NCI-H146 (cell line): ENCODE data around the gene LZTR1.

Experiments
- DNase-seq: peaks from one replicate; lab custom pipeline; 2025; lab: John Stamatoyannopoulos, UW

LZTR1 gene

DNA sequence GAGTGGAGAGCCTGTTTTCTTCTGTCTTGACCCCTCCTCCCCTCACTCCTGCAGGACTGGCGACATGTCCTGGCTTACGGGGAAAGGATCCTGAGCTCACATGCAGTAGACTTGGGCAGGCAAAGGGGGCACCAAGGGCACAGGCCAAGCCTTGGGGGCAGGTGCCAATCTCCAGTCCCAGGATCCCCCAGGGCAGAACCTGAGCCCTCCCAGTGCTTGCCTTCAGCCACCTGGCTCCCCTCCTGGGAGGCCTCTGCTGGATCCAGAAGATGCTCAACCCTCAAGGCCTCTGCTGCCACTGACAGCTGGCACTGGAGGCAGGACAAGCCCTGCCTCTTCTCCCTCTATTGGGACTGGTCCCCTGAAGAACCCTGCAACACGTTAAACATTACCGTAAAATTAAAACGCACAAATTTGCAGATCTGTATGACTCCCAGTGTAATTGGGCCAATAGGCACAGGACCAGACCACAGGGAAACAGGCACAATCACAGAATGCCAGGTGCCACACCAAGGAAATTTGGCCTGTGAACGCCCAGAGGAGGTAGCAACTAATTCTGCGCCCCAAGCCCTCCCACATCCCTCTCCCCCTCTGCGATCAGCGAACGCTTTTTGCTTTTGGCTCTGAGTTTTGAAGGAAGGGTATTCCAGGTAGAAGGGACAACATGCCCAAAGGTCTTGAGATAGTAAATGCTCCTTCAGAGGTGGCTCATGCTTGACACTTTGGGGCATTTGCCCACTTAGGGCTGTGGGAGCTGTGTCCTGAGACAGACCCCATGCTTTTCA is 967 bp upstream of the LZTR1 start:
- DNase-seq = no peak

DNA sequence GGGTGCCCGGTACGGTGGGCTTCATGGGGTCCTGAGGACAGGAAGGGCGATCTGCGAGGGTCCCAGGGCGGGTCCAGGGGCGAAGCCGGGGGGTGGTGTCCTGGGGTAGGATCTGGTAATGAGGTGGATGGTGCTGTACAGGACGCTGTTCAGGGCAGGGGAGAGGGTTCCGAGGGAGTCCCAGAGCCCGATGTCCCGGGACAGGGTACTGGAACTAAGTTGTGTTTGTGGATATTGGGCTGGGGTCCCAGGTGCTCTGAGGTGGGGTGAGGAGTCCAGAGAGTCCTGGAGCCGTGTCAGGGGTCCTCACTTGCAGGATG is 426 bp downstream of the LZTR1 start:
- DNase-seq = no peak

DNA sequence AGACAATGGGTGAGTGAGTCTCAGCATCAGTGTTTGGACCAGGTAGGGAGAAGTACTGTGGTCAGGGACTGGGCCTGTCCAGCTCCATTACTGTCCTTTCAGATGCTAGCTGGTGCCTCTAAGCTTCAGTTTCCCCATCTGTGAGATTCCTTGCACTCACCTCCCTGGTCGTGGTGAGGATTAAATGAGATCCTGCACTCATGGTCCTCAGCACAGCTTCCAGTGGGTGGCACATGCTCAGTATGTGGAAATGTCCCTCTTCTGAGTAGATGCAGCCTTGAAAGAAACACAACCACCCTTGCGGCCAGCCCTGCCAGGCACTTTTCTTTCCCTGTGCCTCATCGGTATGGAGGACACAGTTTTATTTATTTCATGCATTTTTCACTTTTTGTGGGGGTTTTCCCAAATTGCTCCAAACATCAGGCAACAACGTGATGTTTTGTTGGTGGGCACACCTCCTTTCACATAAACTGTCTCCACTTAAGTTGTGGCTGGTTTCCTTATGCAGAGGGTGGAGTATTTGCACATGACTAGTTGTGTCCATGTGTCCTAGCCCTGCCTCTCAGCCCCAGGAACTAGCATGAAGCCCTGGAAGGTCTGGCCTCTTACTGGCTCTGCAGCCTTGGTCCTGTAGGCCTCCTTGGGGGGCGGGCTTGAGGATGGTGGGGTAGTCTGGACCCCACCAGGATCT is 1.1 kb downstream of the LZTR1 start:
- no peak for DNase-seq

DNA sequence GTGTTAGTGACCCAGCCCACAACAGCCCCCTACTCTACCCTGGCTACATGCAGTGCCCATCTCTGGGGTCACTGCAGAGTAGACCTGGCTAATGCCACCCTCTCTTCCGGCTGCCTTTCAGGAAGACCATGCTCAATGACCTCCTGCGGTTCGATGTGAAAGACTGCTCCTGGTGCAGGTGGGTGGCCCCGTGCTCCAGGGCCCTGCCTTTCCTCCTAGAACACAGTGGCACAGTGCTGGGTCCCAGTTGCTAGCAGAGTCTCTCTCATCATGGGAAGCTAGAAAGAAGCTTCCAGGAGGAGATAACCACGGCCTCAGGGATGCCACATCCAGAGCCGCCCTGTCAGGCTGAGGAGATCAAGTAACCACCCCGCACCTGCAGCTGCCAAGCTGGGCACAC is 3.6 kb downstream of the LZTR1 start:
- DNase-seq = no peak

DNA sequence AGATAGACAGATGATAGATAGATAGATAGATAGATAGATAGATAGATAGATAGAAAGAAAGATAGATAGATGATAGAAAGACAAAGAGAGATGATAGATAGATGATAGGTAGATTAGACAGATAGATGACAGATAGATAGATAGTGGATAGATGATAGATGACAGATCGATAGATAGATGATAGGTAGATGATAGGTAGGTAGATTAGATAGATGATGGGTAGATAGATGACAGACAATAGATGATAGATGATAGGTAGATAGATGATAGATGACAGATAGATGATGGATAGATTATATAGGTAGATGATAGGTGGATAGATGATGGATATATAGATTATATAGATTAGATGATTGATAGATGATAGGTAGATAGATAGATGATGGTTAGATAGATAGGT is 4.3 kb downstream of the LZTR1 start:
- DNase-seq = no peak

DNA sequence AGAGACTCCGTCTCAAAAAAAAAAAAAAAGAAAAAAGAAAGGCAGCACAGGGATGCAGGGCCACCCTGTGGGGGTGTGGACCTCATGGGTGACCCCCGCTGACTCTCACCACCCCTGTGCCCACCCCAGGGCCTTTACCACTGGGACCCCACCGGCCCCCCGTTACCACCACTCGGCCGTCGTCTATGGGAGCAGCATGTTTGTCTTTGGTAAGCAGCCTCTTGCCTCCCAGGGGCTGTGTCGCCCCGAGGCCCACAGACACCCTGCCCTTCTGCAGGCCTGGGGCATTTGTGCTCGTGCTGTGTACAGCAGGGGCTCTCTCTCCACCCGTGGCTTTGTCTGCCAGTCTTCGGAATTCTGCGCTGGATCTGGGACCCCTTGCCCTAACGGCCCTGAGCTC is 5.3 kb downstream of the LZTR1 start:
- no peak for DNase-seq

DNA sequence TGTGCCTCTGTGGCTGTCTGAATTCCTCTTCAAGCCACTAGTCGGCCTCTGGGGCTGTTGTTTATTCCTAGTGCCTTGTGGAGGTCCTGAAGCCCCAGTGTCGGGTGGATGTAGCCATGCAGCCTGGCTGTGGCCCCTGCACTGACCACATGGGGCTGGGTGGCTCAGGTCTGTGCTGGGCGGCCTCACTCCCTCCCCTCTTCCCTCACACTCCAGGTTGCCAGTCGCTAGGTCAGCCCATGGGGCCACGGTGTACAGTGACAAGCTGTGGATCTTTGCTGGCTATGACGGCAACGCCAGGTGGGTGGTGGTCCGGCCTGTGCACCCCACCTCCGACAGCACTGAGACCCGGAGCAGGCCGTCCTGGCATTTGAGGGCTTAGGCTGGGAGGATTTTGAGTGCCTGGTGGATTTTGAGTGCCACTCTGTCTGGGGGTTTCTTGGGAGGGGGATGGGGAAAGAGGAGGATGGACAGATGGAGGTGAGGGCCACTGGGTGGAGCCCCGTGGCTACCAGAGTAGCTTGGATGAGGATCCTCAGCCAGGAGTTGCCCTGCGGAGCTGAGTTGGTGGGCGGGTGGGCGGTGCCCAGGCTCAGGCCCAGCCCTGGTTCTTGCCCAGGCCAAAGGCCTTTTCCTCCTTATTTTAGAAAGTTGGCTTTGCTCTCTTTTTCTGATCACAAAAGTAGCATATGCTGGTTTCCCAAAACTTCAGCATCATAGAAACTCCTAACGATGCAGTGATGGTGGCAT is 6.7 kb downstream of the LZTR1 start:
- no peak for DNase-seq

DNA sequence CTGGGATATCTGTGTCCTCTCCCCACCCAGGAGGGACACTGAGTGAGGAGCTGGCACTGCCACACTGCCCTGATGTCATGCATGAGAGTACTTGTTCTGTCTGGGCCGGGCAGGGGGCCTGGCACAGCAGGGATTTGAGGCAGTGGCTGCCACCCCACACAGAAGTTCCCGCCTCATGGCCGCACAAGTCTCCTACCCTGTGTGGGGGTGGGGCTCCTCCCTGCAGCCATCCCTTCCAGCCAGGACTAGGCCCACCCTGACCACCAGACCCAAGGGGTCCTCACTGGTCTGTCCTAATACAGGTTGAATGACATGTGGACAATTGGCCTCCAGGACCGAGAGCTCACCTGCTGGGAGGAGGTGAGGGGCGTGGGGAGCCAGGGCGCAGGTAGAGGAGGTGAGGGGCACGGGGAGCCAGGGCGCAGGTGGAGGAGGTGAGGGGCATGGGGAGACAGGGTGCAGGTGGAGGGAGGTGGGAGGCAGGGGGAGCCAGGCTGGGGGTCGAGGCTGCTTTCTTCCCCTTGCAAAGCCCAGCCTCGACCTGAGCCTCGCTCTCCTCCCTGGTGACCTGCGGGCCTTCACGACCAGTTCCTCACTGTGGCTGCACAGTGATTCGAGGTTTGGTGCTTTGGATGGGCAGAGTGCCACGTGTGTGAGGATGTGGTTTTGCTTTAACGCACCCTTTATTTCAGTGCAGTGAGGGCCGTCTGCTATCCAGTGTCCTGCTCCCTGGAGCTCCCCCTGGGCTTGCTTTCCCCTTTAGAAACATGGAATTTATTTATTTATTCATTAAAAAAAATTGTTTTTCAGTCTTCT is 7.4 kb downstream of the LZTR1 start:
- no peak for DNase-seq

DNA sequence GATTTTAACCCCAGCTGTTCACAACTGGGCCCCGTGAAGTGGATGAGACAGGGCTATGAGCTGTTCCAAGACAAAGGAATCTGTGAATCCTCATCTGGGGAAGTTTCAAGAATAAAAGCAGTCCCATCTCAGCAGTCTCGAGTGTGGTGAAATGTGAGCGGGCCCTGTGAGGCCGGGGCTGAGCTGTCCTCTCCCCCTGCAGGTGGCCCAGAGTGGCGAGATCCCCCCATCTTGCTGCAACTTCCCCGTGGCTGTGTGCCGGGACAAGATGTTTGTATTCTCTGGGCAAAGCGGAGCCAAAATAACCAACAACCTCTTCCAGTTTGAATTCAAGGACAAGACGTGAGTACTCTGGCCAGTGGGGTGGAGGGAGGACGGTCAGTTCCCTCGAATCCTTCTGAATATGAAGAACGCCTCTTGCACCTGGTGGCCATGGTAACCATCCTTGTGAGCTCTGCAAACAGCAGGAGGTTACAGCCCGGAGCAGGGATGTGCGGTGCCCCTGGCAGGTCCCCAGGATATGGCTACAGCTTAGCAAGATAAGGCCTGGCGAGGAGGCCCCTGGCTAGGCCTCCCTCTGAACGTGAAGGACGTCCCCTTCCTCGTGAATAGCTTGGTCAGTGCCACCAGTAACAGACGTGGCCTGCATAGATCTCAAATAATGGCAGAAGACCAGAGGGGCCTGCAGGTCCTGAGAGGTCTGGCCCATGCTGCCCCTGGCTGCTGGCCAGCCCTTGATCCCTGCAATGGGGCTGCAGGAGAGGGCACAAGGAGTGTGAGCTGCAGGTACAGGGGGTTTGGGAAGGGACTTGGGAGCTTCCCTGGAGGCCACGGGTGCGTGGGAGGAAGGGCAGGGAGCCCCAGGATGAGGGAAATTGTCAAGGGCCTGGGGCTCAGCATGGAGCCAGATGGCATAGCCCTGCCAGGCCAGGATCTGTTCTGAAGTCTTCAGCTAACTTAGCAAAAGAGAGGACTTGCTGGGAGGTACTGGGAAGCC is 8.4 kb downstream of the LZTR1 start:
- no peak for DNase-seq

DNA sequence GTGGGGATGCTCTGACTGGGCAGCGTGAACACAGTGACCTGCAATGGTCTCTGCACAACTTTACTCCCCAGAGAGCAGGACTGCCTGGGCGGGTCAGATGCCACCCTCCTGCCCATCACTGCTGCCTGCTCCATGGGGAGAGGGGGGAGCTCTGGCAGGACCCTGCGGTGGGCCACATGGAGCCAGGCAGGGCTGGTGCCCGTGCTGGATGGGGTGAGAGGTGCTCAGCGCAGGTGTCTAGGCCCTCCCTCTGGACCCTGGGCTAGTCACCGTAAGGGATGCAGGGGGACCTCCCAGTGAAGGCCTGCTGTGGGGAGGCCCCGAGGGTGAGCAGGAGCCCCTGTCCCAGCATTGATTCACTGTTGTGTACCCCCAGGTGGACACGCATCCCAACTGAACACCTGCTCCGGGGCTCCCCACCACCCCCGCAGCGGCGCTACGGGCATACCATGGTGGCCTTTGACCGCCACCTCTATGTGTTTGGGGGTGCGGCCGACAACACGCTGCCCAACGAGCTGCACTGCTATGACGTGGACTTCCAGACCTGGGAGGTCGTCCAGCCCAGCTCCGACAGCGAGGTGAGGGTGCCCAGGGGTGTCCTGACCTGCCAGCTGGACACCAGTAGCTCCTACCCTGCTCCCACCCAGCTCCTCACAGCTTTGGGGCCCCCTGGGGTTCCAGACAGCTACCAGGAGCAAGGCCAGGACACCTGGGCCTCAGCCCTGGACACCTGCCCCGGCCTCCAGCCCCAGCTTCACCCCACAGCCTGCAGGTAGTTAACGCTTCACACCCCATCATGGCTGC is 9.4 kb downstream of the LZTR1 start:
- no peak for DNase-seq

DNA sequence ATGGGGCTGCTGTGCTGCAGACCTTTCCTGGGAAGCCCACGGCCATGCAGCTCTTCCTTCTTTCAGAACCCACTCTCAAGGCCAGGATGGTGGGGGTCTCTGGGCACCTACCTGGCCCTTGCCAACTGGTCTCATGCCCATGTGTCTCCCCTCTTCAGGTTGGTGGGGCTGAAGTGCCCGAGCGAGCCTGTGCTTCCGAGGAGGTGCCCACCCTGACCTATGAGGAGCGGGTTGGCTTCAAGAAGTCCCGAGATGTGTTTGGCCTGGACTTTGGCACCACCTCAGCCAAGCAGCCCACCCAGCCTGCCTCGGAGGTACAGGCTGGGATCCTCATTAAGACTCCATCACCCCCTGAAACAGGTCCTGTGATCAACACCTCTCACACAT is 10.0 kb downstream of the LZTR1 start:
- DNase-seq = no peak

DNA sequence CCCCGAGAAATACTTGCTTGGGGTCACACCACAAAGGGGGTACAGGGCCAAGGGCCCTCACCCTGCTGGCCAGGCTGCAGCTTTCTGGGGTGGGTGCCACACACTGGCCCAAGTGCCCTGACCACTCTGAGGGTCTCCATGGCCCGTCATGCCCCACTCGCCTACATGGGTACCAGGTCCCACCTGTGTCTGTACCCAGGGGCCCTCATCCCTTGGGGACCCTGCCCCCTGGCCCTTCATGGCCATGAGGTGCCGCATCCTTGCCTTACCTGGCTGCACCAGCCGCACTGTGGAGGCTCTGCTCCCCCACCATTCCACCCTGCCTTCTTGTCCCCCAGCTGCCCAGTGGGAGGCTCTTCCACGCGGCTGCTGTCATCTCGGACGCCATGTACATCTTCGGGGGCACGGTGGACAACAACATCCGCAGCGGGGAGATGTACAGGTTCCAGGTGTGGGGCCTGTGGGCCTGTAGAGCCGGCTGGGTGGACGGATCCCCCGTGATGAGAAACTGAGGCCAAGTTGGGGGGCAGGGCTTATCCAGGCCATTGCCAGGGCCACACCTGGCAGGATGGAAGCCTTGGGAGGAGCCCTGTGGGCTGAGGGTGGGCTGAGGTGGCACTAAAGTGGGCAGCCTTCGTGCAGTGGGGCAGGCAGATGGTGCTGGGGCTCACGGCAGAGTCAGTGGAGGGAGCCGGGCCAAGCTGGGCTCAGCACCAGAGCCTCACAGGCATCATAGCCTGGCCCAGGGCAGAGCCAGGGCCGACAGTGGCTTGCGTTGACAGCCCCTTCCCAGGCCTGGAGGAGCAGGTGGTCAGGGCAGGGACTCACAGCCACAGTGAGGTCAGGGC is 10.6 kb downstream of the LZTR1 start:
- DNase-seq = no peak

DNA sequence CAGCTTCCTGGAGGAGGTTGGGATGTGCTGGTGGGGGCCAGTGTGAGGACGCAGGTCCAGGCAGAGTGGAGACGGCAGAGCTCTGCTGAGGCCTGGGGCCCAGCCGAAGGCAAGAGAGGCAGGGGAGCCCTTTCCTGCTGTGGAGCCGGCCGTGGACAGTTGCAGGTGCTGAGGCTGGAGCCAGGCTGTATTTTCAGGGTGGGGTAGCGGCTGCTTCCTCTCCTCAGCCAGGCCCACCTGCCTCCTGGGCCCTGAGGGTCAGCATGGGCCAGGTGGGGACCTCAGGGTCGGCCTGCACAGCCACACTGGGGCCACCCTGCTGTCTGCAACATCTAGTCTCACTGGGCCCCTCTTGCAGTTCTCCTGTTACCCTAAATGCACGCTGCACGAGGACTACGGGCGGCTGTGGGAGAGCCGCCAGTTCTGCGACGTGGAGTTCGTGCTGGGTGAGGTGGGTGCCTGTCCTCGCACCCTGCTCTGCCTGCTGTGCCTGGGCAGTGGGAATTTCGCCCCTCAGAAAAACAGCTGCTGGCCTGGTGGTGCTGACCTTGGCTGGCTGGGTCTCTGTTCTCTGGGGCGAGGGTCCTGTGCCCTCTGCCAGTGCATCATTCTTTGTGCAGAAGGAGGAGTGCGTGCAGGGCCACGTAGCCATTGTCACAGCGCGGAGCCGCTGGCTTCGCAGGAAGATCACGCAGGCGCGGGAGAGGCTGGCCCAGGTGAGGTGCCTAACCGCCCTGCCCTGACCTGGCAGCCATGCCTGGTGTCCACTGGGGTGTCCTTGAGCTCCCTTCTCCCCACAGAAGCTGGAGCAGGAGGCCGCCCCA is 11.4 kb downstream of the LZTR1 start:
- DNase-seq = no peak

DNA sequence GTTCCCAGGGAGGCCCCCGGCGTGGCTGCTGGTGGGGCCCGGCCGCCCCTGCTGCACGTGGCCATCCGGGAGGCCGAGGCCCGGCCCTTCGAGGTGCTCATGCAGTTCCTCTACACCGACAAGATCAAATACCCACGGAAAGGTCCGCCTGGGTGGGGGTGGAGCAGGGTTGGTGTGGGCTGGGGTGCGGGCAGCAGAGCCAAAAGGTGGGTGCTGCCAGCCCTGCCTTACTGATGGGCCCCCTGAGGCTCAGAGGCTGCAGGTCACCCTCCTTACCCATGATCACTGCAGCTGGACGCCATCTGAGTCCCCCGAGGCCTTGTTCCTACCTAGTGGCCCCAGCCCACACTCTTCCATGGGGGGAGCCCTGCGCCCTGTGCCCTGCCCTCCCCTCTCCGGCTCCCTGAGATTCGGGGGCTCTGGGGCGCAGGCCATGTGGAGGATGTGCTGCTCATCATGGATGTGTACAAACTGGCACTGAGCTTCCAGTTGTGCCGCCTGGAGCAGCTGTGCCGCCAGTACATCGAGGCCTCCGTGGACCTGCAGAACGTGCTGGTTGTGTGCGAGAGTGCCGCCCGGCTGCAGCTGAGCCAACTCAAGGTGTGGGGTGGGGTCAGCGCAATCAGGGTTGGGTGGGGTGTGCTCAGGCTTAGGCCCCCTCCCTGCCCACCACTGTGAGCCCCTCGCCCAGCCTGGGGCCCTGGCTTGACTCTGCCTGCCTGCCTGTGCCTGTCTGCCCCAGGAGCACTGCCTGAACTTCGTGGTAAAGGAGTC is 12.2 kb downstream of the LZTR1 start:
- no peak for DNase-seq

DNA sequence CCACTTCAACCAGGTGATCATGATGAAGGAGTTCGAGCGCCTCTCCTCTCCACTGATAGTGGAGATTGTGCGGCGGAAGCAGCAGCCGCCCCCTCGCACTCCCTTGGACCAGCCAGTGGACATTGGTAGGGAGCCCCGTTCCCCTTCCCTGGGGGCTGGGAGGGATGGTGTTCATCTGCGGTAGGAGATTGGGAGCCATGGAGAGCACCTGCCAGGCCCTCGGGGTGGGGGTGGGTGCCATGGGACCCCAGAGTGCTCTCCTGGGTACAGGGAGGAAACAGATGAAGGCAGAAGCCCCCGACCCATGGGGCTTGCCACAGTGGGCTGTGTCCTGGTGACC is 12.8 kb downstream of the LZTR1 start:
- DNase-seq = no peak

DNA sequence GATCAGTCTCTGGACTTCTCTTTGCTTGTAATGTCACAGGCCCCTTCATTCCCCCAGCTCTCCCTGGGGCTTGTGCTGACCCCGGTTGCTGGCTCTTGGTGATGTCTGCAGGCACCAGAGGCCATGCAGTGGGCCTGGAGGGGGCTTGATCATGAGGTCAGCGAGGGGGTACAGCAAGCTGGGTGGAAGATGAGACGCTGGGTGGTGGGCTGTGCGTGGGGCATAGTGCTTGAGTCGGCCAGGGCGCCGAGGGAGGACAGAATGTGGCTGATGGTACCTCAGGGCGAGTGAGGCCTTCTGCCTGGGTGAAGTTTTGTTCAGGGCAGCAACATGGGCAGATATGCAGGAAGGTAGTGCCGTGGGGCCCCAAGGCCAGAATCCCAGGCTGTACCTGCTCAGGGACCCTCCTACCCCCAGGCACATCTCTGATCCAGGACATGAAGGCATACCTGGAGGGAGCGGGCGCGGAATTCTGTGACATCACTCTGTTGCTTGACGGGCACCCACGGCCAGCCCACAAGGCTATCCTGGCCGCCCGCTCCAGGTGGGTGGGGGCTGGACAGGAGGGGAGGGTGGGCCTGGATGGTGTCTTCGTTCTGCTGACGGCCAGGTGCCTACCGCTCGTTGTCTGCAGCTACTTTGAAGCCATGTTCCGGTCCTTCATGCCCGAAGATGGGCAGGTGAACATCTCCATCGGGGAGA is 13.4 kb downstream of the LZTR1 start:
- no peak for DNase-seq

DNA sequence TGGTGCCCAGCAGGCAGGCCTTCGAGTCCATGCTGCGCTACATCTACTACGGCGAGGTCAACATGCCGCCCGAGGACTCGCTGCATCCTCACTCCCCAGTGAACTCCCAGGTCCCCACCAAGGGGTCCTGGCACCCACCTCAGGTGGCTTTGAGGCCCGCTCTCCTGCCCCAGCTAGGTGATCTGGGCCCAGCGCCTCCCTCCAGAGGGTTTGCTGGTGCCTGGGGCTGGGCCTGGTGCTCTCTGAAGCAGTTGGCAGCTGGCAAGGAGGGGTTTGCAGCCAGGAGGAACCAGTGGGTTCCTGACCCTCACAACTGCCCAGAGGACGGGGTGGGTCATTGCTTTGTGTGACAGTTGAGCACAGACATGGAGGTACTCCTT is 13.9 kb downstream of the LZTR1 start:
- no peak for DNase-seq
